DMS53 treated with DMSO at 0.1 percent for 48 hours (cell line): ENCODE data around the gene HELZ.

Experiments used
- DNase-seq: peaks from one replicate; lab custom pipeline; 2025; ENCODE audit not compliant: unreplicated experiment; lab: John Stamatoyannopoulos, UW

The HELZ gene

DNA sequence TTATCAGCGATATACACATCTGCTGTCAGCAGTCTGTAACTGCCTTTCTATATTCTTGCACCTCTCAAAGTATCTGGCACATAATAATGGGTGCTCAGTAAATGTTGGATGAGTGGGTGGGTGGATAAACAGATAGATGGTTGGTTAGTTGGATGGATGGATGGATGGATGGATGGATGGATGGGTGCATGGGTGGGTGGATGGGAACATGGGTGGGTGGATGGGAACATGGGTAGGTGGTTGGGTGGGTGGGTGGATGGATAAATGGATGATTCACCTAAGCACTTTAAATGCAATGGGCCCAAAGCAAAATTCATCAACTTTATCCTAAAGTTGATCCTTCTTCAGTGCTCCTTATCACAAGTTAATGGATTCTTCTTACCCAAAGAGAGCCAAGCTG lies 48.6 kb downstream of the HELZ start:
- no peak for DNase-seq

DNA sequence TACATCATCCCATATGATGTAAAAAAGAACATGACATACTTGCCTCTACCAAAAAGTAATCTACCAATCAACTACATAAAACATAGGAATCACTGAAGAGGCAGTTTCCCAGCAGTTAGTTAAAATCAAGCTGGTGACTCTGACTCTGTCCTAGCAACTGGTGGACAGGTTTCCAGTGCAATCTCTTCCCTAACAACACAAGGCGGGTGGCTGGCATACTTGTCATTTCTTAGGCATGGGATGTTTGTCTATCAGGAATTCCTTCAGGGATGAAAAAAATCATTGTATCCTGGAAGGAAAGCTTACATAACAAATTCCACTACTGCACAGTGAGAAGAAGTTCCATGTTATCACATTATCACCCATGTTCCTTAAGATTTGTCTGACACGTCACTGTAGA lies 50.9 kb downstream of the HELZ start:
- no peak for DNase-seq

DNA sequence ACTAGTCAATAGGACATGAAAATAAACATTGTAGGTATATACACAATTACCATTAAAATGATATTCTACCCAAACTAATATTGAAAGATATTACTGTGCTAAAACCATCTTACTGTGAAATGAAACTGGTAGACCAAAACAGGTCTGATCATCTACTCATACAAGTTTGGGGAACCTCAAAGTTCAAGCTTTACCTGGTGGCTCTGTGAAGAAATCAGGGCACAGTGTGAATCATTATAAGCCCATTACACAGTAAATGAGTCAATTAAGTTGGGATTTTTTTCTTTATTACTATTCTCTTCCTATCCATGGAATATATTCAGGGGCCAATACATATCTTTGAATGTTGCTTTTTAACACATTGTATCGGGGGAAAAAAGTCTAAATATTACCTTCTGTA lies 57.1 kb downstream of the HELZ start:
- no peak for DNase-seq

DNA sequence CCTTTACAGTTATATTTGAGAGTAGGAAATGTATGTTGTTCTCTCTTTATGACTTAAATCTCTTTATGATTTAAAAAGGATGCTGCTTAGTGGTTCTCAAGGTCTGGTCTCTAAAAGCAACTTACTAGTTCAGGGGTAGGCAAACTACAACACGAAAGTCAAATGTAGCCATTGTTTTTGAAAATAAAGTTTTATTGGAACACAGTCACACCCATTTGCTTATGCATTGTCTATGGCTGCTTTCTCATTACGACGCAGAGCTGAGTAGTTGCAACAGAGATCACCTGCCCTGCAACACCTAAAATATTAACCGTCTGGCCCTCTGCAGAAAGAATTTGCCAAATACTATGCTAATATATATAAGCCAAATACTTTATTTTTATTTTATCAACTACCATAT lies 58.2 kb downstream of the HELZ start:
- DNase-seq = no peak

DNA sequence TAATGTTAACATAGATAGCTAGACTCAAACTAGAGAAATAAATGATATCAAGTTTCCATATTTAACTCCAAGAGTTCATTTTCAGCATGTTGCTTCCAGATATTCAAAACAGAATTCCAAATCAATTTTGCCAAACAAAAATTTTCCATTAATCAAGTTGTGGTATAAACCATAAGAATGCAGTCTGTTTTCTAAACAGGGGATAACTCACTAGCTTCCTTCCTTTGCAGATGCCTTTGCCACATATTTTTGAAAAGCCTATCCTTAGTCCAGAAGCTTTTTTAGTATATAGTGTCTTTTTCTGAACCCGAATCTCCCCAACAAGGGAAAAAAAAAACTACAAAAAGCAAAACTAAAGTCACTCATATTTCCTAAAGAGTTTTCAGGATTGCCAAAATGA lies 61.5 kb downstream of the HELZ start:
- DNase-seq = no peak

DNA sequence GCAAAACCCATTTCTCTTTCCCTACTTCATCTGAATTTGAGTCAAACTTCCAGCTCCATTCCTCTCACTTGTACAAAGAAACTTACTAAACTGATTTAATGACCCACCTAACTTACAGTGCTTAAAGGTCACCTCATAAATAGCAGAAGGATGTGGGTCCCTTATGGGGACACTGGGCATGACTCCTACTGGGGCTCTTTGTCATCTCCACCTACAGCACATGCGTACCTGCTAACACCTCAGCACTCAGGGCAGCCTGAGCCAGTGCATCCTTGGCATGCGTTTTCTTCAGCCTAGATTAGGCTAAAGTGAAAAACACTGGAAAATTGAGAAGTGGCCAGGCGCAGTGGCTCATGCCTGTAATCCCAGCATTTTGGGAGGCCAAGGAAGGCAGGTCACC lies 63.2 kb downstream of the HELZ start:
- DNase-seq = no peak

DNA sequence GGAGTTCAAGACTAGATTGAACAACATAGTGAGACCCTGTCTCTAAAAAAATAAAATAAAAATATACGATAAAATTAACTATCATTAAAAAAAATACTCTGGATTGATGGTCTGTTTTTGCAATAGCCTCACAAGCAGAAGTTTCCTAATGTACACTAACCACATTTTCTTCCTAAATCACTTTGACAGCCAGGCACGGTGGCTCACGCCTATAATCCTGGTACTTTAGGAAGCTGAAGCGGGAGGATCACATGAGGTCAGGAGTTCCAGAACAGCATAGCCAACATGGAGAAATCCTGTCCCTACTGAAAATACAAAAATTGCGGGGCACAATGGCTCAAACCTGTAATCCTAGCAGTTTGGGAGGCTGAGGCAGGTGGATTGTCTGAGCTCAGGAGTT lies 64.7 kb downstream of the HELZ start:
- DNase-seq = no peak

DNA sequence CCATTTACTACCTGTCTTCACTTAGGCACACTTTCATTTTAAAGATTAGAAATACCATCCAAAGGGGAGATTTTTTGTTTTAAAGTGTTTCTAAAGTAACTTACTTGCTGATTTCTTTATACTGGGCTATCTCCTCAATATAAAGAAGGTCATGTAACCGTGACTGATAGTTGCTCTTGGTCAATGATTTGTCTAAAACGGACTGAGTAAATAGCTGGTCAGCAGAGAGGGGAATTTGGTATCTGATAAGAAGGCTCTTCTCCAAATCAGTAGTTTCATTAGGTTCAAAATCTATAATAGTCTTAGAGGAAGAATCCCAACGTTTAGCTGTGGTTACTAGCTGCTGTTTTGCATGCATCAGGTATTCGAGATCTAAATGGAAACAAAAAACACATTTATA lies 66.4 kb downstream of the HELZ start:
- DNase-seq = no peak

DNA sequence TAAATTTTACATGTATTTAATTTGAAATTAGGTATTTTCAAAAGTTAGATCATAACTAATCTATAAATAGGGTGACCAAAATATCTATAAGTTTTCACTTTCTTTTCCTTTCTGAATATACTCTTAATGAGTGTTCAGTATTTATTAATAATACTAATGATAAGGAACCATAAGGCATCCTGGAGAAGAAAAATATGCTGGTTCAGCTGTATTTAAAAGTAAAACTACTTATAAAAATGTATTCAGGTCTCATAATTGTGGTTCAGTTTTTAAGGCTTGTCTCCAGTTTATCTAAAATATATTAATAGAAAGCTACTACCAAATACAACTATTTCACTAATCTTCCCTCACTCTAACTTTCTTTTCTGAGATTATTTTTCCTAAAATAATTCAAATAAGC lies 67.3 kb downstream of the HELZ start:
- no peak for DNase-seq

DNA sequence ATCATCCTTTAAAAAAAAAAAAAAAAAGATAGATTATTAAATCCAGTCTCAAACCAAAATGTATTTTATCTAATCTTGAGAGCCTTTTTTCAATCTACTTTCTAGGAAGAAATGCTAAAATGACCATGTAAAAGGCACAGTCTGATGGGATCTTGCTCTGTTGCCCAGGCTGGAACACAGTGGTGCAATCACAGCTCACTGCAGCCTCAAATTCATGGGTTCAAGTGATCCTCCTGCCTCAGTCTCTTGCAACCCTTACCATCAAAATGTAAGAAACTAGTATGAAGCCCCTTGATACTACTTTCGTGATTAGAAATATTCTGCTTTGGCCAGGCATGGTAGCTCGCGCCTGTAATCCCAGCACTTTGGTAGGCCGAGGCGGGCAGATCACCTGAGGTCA lies 70.8 kb downstream of the HELZ start:
- no peak for DNase-seq

DNA sequence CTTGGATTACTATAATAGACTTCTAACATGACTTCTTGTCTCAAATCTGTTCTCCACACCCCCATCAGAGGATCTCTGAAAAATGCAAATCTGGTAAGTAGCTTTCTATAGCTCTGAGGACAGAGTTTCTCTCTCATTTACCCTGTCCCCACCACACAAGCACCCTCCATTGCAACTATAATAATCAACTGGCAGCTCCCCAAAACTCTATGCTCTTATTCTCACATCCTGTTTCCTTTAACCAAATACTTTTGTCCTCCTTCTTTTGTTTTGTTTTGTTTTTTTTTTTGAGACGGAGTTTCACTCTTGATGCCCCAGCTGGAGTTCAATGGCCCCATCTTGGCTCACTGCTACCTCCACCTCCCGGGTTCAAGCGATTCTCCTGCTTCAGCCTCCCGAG lies 73.4 kb downstream of the HELZ start:
- no peak for DNase-seq

DNA sequence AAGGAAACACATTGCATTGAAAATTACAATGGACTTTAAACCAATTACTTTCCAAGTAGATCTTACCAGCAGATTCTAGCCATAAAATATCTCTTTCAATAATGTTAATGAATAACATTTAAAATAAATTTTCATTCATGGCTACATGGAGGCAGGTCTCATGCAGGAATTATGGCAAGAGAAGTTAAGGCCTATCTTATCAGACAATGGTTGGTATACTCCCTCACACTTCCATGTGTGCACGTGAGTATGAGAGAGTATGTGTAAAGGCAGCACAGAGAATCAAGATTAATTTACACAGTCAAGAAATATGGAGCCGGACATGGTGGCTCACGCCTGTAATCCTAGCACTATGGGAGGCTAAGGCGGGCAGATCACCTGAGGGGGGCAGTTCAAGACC lies 76.5 kb downstream of the HELZ start:
- DNase-seq = no peak

DNA sequence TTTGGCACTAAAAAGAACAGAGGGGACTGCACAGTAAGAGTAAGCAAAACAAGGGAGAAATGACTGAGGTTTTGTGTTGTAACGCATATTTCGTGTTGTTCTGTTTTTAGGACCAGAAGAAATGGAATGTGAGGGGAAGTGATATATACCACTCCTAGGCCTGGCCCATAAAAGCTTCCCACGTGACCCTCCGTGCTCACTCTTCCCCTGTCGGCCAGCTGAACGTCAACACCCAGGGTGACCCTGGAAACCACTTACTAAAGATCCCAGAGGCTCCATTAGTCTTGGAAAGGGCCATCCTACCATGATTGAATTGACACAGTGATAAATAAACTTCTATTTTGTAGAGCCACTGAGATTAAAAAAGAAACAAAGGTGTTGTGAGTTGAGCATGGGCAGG lies 79.8 kb downstream of the HELZ start:
- no peak for DNase-seq

DNA sequence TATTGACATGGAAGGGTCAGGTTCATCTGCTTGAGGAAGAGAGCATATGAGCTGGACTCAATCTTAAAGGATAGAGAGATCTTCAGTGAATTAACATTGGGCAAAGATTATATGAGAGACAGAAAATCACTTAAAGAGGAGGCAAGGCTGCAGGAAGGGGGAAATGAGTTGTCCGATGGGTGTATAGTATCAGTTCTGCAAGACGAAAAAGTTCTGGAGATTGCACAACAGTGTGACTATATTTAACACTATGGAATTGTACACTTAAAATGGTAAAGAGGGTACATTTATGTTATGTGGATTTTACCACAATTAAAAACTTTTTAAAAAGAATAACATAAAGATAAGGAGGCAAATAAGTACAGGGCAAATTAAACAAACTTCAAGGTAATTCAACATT lies 80.7 kb downstream of the HELZ start:
- no peak for DNase-seq

DNA sequence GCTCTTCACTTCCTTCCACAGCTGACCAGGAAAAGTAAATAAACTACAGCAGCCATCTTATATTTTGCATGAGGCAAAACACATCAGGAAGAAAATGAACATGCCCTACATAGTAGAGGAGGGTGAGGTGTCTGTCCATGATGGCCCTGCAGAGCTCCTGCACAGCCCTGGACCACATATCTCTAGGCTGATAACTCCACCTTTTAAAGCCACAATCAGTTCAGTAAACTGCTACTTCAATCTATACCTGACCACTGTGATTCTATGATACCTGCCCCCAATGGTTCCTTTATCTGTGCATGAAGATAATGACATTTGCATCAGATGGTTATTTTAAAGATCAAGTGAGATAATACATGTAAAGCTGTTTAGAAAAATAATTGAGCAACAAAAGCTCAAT lies 82.2 kb downstream of the HELZ start:
- DNase-seq = no peak

DNA sequence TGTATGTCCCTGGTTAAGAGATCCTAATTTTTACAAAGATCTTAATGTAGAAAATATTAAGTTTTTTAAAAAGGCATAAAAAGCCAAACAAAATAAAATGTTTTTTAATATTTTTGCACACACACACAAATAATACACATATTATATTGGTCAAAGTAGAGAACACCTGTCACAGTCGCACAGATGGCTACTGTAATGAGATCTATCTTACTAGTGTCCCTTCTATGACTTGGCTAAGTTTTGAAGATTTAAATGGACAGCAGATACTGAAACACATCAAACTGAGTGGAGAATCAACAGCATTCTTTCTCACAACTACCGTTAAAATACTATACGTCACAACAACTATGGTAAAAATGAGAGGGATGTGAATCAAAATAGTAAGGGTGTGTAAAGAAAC lies 83.4 kb downstream of the HELZ start:
- DNase-seq = no peak

DNA sequence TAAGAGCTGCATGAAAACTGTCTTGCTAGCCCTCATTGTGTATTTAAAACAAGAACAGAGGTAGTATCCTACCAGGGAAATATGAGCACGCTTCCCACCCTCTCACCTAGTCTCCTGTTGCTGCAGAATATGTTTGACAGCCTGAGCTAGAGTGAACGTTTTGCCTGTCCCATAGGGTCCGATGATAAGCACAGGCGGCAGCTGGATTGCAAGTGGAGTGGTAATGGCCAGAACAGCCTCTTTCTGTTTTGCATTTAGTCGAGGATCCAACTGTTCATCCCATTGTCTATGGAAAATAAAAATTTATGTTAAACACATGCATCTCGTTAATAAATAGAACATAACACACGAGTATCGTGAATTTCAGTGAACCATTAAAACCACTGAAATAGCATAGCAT lies 84.2 kb downstream of the HELZ start:
- DNase-seq = no peak

DNA sequence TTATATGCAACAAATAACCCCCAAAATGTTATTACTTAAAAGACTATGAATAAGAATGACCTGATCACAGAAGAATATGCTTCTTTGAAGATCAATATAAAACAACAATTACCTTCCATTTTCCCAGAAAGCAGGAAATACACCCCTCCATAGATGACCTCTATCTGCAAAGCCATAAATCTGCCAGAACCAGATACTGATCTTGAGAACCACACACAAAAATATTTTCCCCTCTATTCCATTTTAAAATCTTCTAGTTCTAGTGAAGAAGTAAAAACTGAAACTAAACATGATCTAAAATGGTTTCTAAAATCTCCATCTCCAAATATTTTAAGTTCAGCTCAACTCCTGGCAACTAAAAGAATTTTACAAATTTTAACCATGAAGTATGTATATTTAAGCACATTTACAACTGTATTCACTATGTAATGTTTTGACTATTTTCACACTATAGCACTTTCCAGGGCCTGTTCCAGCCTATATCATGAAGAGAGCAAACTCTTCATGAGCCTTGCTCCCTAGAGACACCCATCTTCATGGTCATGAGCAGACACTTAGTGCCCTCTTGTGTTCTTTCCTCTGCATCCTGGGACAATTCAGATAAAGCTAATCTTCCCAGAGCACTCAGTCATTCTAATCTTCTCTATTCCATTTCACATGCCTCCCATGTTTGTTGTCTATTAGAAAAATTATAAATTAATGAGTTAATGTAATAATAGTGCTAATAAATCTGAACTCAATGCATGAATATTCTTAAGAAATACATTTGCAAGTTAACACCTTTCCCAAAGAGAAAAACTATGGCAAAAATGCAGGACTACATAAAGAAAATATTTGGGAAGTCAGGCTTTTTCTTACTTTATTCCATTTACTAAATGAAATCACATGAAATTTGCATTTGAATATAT lies 87.0 kb downstream of the HELZ start:
- DNase-seq = peak; percentile 2

DNA sequence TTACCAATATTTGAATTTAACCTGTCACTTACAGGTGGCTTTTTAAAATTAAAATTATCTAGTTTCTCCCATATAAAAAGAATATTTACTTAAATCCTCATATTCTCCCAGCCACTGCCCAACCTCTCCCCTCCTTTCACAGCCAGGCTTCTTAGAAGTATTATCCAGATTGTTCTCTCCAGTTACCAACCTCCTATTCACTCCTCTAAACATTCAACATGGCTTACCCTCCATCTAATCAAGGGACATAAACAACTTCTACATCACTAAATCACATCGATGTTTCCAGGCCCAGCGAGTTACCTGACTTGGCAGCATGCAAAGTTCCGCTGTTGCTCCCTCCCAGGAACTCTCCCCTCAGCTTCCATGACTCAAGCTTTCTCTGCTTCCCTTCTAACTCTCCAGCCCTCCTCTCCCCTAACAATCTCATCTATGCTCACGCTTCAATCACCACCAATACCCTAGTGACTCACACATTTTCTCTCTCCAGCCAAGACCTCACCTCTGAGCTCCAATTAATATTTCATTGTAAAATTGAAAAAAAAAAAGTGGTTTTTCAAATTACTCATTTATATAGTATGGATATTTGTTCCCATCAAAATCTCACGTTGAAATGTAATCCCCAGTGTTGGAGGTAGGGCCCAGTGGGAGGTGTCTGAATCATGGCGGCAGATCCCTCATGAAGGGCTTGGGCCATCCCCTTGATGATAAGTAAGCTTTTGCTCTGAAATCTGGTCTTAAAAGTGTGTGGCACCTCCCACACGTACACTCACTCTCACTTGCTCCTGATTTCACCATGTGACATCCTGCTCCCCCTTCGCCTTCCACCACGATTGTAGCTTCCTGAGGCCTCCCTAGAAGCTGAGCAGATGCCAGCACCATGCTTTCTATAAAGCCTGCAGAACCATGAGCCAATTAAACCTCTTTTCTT lies 88.5 kb downstream of the HELZ start:
- no peak for DNase-seq

DNA sequence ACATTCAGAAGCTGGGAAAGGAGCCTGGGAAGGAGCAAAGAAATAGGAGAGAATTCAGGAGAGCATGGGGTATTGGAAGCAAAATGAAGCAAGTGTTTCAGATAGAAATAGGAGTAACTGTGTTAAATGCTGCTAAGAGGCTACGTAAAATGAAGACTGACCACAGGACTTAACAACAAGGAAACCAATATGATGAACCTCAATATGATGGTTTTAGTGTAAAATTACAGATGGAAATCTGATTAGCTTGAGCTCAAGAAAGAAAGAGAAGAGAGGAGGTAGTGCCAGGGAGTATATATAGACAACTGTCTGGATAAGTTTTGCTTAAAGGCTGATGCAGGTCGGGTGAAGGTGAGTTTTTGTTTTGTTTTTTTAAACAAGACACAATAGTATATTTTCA lies 92.2 kb downstream of the HELZ start:
- DNase-seq = no peak

DNA sequence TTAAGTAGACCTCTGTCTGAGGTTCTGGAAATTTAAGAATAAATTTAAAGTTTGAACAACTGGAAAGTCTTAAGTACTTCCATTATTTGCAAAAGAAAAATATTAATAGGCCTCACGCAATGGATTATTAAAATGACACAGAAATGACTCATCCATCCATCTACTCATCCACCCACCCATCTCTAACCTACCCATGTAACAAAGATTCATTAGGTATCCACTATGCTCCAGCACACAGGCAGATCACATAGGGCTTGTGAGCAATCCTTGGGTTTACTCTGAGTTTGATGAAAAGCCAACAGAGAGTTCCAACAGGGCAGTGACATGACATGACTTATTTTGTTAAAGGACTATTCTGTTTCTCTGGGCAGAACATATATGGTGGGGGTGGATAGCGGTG lies 93.3 kb downstream of the HELZ start:
- no peak for DNase-seq

DNA sequence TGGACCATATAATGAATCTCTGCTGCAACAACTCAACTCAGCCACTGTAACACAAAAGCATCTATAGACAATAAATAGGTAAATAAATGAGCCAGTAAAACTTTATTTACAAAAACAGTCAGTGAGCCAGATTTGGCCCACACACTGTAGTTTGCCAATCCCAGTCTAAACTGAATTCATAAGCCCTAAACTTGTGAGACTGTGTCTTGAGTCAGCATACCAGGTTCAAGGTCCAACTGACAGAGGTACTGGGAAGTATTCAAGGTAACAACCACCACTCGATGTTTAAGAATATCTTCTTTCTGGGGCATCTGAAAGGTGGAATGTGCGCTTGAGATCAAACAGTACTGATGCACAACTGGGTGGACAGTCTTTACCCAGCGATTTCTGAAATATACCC lies 94.2 kb downstream of the HELZ start:
- DNase-seq = no peak
